ENCODE data around the gene DAAM2. TPM values are rescaled to one million over a fixed set of nuclear protein-coding genes. Genes with fewer than 3 reads are reported as not detected.

The DAAM2 gene
- polyA plus RNA-seq, 4 donors = 24.0 to 71.8 (median 25.4) TPM

DNA sequence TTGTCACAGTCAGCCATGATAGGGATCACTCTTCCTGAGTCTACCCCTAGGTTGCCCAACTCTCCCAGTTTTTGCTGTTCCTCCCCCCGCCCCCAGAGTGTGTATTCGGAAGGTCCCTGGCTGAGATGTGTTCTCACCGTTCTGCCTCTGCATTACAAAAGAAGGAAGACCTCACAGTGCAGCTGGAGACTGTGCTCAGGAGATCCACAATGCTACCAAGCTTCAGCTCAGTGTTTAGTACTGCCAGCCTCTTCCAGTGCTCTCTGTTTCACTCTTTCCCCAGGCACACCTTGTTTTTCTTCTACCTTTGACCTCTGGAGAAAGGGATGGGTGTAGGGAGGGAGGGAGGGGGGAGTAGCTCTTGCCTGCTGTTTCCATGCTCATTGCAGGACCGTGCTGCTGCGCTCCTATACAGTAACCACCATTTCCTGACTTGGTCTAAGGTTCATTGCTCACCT, 155.5 kb downstream of the DAAM2 start:
- no peak for DNase-seq (ENCODE audit: low read depth in 4 of 4, low spot score in 3 of 4)

DNA sequence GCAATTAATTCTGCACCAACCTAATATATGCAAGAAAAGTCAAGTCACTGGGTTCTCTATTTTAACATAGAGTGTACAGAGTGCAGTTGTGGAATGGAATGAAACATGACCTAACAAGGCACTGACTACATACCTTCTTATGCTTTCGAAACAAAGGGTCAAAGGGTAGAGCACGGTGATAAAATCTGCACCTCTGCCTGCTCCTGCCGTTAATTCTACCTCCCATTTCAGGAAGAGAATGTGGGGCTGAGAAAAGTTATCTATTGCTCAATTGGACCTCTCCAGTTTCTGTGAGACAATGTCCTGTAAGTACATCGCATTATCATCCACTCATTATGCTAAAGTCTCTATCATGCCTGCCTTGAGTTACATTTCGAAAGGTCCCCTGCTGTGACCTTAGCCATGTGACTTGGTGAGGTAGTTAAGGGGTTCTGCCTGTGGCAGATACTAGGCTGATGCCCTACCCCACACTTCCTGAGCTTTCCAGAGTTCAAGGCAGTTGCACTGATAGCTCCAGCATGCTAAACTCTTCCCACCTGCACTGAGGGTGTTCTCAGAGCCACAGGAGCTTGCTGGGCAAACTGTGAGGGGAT, 156.1 kb downstream of the DAAM2 start:
- DNase-seq (ENCODE audit: low read depth in 4 of 4, low spot score in 3 of 4) = no peak

DNA sequence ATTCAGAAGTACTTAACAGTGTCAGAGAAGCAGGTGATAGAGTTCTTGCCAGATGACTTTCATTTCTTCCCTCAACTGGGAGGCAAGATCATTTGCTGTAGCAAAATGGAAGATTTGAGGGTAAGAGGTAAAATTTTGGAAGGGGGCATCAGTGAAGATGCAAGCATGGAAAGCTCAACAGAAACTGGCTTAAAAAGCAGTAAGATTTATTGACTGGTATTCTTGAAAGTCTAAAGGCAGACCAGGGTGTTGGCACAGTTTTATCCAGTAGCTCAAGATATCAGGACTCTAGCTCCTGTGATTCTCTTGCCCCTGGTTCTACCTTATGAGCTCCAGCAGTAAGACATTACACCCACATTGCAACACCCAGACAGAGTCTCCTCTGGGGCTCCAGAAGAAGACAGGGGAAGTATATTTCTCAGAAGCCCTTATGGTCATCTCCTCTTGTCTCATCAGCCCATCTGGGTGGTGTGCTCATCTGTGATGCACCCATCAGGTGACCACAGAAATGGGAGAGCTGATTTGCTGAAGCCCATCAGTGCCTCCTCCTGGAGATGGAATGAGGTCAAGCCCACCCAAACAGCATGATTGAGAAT, 158.0 kb downstream of the DAAM2 start:
- no peak for DNase-seq (ENCODE audit: low read depth in 4 of 4, low spot score in 3 of 4)

DNA sequence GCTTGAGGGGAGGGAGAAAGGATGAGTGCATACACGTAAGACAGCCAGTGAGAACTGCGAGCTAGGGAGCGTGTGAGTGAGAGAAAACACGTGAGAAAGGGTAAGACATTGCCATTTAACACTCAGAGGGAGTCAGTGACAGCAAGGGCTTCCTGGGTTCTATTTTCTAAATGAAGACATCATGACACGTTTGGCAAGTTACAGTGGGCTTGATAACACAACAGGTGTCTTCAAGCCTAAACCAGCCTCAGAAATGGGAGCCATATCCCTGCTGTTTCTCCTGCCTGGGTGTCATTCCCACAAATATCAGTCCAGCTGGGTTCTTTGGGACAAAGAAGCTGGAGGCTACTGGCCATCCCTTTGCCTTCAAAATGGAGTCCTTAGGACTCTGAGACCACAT, 159.0 kb downstream of the DAAM2 start:
- no peak for DNase-seq (ENCODE audit: low read depth in 4 of 4, low spot score in 3 of 4)

DNA sequence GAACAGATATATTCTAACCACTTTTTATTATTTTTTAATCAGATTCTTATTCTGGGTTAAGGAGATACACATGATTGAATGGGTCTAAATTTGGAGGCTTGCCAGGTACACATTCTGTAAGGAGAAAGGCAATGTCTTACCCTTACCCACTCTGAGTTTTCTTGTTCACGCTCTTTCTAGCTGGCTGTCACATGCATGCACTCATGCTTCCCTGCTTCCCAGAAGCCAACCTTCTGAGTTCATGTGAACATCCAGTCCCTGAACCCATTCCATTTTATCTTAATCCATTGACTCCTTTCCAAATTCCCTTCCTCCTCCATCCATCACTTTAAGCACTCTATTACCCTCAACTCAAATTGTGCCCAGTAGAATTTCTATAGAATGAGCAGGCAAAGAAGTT, 159.5 kb downstream of the DAAM2 start:
- DNase-seq (ENCODE audit: low read depth in 4 of 4, low spot score in 3 of 4) = no peak

DNA sequence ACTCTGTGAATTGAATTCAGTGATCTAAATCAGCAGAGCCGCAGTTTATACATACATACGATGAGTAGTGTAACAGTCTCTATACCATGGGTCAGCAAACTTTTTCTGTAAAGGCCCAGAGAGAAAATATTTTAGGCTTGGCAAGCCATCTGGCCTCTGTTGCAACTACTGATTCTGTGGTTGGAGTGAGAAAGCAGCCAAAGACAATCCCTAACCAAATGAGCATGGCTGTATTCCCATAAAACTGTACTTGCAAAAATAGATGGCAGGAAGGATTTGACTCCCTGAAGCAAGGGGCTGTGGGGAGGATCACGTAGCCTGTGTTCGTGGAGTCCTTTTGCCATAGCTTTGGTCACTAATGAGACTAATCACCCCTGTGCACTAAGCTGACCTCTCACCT, 160.0 kb downstream of the DAAM2 start:
- DNase-seq (ENCODE audit: low read depth in 4 of 4, low spot score in 3 of 4) = no peak

DNA sequence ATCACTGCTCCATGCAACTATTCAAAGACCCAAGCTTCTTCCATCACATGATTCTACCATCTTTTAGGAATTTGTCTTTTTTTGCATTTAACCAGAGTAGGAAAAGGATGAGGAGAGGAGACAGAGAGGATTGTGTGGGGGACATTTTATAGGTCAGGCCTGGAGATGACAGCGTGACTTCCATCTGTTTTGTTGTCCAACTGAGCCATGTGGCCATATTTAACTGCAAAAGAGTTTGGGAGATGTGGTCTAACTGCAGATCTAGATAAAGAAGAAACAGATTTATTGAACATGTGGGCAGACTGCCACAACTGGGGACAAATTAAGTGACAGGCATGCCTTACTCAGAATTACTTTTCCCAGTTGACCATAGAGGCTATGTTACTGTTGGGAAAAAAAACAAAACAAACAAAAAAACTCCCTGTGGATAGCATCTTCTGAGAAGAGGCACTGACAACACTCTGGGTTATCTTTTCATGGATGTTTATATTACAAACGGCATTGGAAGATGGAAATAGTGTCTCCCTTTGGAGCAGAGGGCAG, 161.0 kb downstream of the DAAM2 start:
- no peak for DNase-seq (ENCODE audit: low read depth in 4 of 4, low spot score in 3 of 4)

Other genes with a start within 250 kb of the DAAM2 start
- 1 to 10 TPM in 3 of 4 donors, under 1 TPM in 1; 0.72 to 5.5 (median 4.1) TPM for gene KIF6, start 67.0 kb upstream of the DAAM2 start, polyA plus RNA-seq (ENCODE audit: insufficient read length in 4 of 4)
- gene MOCS1, start 142.1 kb downstream of the DAAM2 start, polyA plus RNA-seq (ENCODE audit: insufficient read length in 4 of 4) = 10 to 100 TPM in 3 of 4 donors, 1 to 10 TPM in 1; 8.5 to 13.7 (median 11.9) TPM

Data from left renal pelvis (tissue), 4 donors.